ENCODE measurements around the gene BMP7.
"Not testable (repeated sequence)": the region's sequence is repeated elsewhere in the genome, so short reads cannot be mapped to it uniquely, and the experiment has no call there.

Gene BMP7

DNA sequence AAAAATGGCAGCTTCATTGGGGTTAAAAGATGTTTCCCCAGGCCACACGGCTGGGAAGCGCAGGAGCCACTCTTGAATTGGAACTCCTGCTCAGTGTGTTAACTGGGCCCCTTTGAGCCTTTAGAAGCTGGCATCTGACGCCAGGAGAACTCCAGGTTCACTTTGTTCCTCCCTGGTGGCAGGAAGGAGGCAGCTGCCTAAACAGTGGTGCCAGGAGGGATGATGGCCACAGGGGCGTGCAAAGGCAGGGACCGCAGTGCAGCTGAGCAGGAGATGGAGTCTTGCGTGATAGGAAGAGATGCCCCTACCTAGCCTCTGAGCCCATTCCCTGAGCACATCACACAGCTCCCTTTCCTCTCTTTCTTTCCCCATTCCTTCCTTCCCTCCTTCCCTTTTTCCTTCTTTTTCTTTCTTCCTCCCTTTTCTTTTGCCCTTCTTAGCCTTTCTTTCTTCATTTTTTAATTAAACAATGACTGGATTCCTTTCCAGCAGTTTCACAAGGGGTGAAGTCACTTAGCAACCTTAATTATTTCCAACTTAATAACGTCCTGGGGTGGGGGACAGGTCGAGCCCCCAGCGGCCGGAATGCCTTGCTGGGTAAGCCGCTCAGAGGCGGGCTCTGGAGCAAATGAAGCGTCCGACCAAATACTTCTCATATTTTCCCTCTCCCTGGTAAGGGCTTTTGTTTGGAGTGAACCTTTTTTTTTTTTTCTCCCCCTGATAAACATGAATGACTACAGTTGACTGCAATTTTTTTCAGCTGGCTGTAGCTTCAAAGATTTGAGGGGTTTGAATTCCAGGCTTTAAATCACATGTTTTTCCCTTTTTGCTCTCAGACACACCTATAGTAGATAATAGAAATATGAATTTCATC lies 20.8 kb upstream of the BMP7 start:
- DNase-seq, result no peak

DNA sequence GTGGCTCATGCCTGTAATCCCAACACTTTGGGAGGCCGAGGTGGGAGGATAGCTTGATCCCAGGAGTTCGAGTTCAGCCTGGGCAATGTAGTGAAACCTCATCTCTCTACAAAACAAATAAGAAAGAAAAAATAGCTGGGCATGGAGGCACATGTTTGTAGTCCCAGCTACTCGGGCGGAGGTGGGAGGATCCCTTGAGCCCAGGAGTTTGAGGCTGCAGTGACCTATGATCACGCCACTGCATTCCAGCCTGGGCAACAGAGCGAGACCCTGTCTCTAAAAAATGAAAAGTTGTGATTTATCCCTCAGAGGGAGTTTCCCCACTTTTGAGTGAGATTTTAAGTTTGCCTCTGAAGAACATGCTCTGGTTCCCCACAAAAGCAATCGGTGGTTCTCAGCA lies 17.4 kb upstream of the BMP7 start:
- no peak for DNase-seq

DNA sequence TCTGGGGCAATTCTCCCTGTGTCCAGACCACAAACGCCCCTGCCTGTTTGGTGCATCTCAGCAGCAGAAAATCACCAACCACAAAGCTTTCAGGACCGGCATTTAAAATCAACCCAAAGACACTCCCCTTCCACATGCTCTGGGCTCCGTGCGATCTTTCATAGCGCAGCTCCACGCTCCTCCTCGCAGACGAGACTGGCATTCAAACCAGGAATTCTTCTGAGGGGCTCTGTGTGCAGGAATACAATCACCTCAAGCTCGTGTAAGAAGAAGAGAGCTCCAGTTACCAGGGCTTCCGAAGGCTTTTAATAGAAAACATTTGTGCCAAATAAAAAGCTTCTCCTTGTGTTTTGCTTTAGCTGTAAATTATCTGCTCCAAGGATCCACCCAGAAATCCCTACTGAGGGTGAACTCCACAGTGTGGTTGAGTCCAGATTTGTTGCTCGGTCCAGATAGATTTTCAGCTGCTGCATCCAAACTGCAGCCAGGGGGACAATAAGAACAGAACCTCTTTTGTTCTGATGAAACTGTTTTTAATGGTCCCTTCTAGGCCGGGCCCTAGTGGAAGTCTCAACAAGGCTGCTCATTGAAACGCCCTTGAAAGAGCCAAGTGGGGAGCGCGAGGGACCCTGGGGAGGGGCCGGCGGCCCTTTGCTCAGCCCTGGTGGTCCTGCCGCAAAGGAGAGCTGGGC lies 16.4 kb upstream of the BMP7 start:
- no peak for DNase-seq

DNA sequence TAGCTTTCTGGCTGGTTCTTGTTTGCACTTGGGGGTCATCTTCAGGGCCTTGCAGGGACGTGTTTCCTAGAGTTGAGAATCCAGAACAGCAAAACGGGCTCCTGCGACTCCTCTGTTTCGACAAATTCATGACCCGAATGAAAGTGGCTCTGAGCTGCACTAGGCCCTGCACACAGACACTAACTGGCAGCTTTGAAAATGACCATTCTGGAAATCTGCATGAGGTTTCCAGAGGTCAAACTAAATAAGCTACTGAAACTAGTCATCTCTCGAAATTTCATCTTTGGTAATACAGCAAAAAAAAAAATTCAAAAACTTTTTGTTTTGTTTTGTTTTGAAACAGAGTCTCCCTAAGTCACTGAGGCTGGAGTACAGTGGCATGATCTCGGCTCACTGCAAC lies 15.5 kb upstream of the BMP7 start:
- no peak for DNase-seq

DNA sequence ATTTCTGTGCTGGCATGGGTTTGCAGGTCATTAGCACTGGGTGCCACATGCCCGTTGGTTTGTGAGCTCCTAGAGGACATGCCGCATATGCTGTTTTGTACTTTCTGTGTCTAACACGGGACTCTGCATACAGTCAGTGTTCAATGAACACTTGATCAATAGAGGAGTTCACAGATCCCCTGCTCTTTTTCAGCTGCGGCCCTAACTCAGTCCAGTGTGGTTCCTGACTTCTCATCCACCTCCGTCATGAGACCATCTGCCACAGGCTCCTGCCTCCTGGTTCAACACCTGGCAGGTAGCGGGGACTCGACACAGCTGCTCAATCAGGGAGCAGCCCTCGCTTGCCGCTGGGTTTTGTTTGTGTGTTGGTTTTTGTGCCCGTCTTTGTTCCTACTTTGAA lies 13.8 kb upstream of the BMP7 start:
- DNase-seq, result no peak

DNA sequence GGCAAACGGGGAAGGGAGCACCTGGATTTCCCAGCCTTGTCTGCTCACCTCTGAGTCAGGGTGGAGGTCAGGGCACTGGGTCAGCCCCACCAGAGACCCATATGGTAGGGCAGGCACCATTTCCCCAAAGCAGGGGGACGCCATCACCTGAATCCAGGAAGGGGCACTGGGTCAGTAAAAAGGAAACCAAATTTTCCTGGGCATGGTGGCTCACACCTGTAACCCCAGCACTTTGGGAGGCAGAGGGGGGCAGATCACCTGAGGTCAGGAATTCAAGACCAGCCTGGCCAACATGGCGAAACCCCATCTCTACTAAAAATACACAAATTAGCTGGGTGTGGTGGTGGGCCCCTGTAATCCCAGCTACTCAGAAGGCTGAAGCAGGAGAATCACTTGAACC lies 13.1 kb upstream of the BMP7 start:
- DNase-seq, result not testable (repeated sequence)

DNA sequence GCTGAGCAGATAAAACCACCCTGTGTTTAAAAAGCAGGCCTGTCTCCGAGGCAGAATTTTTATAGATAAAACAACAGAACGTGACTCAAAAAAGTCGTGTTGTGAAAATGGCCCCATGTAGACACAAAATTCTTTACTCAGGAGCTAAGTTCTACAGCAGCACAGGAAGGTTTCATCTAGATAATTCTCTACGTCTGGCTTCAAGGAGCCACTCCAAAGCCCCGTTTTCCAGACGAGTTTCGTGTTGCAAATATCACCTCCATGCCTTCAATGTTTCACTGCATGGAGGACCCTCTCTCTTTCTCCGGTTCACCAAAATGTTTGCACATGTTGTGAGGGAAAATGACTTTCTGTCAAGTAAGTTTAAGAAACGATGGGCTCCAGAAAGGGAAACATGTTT lies 12.0 kb upstream of the BMP7 start:
- no peak for DNase-seq

DNA sequence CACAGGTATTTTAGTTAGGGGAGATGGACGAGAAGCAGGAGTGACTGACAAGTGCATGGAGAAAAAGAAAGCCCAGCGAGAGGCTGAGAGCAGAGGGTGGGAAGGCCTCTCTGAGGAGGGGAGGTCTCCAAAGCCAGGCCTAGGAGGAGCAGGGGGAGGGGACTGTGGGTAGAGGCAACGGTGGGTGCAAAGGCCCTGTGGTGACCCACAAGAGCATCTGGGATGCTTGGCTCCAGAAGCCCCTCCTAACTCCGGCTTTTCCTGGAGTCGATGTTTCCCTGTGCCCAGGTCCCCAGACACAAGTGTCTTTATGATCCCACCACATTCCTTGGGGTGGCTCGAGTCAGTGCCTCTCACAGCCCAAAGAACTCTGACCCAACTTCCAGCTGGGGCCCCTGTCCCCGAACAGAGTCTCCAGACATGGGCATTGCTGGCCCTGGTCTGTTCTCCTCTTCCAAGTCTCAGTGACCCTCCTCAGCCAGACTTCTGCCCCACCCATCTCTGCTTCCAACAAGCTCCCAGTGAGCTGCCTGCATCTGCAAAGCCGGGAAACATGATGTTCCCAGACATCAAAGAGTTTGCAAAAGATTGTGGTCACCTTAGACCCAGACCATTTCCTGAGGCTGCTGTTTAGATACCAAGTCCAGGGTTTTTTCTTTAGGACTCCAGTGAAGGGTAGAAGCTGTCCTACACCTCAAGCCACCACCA lies 11.1 kb upstream of the BMP7 start:
- DNase-seq, result no peak

DNA sequence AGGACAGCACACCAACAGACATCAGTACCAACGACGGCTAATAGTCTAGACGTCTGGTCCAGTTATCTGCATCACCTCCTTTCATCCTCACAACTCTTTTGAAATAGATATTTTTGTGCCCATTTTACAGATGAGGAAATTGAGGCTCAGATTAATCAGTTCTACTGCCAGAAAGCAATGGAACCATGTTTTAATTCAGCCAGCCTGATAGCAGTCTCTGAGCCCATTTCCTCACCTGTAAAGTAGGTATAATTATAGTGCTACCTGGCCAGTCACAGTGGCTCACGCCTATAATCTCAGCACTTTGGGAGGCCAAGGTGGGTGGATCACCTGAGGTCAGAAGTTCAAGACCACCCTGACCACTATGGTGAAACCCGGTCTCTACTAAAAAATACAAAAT lies 9.8 kb upstream of the BMP7 start:
- no peak for DNase-seq

DNA sequence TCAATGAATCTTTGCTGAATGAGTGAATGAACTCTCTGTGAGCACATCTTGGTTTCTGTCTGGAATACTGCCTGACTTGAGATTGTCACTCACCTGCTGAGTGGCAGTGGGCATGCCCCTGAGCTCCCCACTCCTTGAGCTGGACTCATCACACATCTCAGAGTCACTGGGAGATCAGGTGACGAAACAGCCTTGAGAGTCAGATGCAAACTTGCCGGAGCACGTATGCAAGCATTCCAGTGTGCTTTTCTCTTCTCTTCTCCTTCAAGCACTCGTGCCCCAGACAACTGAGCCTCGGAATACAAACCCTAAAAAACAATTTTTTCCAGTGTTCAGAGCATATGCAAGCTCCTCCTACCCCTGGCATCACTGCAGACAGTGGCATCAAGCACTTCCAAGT lies 9.4 kb upstream of the BMP7 start:
- DNase-seq, result no peak

DNA sequence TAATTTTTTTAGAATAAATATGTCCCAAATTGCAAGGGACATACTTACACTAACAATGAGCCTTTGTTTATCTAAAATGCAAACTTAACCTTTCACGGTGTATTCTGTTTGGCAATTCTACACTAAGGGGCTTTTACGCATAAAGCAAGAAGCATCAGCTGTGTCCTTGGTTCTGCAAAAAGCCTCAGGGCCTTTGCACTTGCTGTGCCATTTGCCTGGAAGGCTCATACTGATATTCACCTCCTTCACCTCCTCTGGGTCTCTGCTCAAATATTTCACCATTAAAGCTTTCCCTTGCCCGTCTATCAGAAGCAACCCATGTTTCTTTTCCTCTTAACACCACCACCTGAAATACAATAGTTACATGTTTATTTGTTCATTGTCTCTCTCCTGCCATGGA lies 8.9 kb upstream of the BMP7 start:
- DNase-seq, result no peak

DNA sequence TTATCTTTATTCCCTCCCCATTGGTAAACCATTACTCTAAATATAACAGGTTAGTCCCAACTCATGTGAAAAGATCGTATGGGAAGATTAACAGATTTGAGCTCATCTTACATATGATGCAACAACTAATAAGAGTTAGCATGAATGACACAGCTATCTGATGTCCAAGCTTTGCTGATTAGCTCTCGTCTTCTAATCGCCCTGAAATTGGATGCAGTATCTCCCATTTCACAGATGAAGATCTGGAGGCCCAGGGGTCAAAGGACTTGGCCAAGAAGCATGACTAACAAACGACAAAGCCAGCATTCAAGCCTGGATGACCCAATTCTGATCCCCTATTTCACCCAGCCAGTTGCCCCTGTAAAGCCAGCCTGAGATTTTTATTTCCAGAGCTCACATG lies 8.4 kb upstream of the BMP7 start:
- DNase-seq, result no peak

DNA sequence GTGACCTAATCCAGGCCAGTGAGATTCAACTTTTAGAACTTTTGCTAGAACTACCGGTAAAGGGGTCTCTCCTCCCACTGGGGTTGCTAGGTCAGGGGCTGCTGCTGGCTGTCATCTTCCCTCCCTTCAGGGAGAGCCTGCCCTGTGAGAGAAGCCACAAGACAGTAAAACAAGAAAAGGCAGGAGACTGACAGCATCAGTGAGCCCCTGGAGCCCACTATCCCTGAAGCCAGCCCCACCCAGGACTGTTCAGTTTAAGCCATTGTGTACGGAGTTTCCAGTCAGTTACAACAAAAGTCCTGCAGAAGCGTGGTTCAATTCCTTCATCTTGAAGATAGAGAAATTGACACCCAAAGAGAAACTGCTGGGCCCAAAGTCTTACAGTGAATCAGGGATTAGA lies 7.9 kb upstream of the BMP7 start:
- DNase-seq, result no peak

DNA sequence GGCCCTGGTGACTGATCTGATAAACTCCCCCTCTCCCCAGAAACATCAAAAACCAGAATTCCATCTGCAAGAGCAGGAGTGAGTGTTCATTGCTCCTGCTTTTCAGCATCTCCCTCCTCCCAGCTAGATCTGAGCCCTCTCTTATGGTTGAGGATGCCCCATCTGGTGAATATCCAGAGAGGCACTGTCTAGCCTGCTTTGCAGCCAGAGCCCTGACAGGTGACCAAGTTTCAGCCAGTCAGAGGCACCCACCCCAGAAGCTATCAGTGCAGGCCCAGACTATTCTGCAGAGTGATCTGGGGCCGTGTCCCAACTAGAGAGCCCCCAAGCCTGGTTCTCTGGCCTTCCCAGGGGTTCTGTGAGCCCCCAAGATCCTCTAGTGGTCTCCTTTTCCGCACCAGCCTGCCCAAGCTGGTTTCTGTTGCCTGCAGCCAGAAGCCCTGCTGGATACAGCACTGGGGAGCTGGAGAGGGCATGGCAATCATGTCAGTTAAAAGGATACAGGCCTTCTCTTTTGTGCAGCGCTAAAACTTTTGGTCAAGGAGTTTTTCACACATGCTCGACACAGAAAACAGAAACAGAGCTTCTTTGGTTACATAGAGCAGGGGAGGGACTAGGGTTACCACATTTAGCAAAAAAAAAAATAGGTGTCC lies 6.6 kb upstream of the BMP7 start:
- no peak for DNase-seq

DNA sequence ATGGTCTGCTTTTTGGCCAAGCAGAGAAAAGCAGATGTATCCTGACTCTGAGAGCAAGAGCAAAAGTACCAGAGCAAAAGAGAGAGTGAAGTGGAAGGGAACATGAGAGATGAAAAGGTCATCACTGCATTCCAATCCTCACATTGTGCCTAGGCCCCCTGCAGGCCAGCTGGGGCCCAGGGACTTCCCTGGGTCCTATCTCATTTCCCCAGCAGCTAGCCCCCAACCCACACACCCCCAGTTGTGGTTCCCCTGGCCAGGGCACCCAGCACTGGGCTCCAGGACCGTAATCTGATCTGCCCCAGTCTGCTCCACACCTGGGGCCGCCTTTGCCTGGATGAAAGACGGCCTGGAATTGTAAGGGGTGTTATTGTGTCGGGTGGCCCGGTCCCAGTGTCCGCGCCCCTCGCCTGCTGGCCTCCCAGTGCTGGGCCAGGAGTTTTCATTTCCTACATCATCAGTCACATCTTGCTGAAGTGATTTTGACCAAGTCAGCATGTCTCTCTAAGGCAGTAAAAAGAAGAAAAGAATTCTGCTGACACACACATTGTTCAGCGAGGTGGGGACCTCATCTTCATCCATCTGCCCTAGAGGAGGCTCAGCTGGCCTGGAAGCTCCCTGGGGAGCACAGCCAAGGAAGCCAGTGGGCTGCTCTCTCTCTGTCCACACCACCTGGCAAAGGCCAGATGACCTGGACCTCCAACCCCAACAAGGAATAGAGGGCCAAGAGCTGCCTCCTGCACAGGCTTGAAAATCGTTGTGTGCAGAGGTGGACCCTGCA lies 4.0 kb upstream of the BMP7 start:
- DNase-seq, result no peak

DNA sequence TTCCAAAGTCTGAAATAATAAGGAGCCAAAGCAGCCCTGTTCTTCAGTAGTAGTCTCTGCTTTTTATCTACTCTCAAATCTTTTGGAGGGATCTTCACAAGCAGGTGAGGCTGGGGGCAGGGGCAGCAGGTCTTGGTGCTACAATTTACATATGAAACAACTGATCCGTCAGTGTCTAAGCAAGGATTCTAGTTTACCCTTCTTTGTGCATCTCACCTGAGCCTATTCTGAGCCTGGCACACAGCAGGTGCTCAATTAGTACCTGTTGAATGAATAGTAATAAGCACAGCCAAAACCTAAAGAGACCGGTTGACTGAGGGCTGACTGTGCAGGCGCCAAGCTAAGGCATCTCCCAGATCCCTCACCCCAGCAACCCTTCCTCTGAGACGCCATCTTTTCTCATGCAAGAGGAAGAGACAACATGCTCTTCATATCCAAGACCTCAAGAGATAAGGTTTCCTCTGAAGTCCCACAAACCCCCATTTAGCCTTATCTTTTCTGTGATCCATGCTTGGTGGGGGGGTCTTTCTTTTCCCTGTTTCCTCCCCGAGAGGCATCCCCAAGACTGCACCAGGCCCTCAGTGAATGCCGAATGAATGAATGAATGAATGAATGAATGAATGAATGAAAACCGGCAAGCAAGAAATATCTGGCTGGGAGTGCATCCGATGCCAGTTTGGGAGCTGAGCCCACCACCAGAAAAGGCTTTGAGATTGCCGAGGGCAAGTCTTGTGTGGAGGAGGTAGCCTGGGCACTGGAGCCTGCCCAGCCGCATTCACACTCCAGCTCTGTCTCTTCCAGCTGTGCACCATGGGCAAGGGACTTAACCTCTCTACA lies 2.9 kb upstream of the BMP7 start:
- no peak for DNase-seq

DNA sequence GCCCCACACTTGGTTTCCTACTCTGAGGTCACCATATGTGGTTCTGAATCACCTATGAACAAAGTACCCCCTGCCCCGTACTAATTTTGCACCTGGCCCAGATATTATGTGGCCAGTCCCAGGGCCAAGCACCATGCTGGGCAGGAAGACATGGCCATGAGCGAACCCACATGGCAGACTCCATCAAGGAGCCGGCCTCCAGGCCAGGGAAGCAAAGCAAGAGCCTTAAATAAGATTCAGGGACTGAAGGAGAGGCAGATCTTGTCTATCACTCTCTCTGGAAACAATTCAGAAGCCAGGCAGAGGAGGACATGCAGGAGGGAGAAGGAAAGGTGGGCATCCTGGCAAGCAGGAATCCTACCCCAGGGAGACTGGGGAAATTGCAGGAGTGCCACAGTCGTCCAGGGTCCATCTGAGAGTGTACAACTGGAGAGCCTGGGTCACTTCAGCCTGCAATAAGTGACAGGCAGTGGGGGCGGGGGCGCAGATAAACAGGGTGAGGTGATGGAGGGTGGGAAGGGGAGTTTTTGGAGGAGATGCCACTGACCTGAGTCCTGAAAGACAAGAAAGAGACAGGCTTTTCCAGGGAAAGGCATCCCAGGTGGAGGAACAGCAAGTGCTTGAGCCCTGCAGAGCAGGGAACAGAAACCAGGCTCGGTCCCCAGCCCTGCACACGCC lies 2.1 kb upstream of the BMP7 start:
- DNase-seq, result no peak

DNA sequence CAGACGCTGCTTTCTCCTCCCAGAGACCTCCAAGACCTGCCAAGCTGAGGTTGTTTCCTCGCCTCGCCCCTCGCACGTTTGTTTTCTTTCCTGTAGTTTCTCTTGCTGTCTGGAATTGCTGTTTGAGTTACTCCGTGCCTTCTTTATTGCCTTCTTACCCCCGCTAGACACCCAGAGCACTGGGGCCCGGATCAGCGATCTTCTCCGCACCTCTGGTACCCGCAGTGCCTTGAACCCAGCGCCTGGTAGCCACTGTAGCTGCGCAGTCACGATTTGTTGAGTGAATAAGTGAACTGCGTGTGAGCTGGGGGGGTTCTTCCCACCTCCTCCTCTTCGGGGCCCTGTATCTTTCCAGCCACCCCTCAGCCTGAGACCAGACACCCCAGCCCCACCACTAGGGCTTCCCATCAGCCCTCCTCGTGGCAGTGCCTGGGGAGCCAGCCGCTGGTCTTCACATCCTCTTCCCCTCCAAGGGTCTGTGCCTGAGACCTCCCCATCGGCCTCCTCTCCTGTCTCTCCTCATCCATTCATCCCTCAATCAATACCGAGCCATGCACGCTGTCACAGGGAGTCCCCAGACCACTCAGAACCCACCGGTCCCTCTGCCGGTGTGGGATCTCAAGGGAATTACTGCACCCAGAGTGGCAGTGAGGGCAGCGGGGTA lies 849 bp upstream of the BMP7 start:
- DNase-seq, result no peak

DNA sequence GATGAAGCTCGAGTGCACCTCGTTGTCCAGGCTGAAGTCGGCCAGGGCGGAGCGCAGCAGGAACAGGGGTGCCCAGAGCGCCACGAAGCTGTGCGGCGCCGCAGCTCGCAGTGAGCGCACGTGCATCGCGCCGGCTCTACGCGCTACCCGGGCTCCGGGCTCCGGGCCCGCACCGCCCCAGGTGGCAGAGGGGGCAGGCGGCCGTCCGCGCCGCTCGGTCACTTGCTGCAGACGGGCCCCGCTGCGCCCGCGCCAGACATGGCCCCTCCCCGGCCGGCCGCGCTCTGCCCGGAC lies 497 bp downstream of the BMP7 start:
- no peak for DNase-seq

DNA sequence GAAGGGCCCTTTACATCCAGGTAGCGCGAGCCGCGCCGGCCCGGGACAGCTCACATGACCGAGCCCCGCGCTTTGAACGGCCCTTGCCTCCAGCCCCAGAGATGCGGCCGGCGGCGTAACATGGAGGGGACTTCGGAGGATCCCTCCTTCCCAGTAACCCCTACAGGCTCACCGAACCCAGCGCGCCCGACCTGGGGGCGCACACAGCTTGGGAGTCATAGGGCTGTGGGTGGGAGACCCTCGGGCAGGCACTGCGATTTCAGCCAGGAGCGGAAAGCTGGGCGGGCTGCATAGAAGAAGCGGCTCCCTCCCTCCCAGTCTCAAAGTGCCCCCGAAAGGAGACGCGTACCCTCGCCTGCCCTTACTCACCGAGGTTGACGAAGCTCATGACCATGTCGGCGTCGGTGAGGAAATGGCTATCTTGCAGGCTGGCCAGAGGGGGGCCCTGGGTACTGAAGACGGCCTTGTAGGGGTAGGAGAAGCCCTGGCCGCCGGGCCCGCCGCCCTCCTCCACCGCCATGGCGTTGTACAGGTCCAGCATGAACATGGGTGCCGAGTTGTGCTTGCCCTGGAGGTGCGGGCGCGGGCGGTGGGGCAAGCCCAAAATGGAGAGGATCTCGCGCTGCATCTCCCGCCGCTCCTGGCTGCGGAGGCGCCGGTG lies 975 bp downstream of the BMP7 start:
- no peak for DNase-seq
